Measurements from ENCODE around the gene EGR4. TPM values are rescaled to one million over a fixed set of nuclear protein-coding genes. Genes with fewer than 3 reads are reported as not detected.

Gene EGR4
- polyA plus RNA-seq, 1 of the 3 experiments (the other 2 are of a cell fraction) = 0.02 TPM

GRCh38 chr2:73266061-73266901 lies 27.1 kb downstream of the EGR4 start:
- H3K9ac ChIP-seq = no peak overlapping the region
- ChIA-PET POLR2A (no interaction called here), CTCF (interaction anchor here (0.7 to 1.5 kb wide), 2 partner anchors 11 to 380 kb away, joined by 3 read pairs; no protein-coding TSS in a partner anchor)
- H3K27ac ChIP-seq (ENCODE audit: low read depth in 2 of 2, low read length in 1 of 2) = no peak overlapping the region; a peak in 1 of 4 replicates
- H4K20me1 ChIP-seq (ENCODE audit: insufficient read depth) = no peaks in the 10 kb centered on the region
- no peak for DNase-seq
- H3K4me3 ChIP-seq (ENCODE audit: low read depth in 2 of 2, low read length in 1 of 2) = no peak overlapping the region
- no peaks in the 10 kb centered on the region; a peak in 1 of 4 replicates for H3K4me1 ChIP-seq (ENCODE audit: control insufficient read depth in 1 of 2, insufficient read depth in 2 of 2, low read depth in 1 of 2, low read length in 1 of 2)
- WGBS (ENCODE audit: low lambda C conversion rate) = 81% methylated on average over 21 of the region's 26 CpGs
- TF ChIP-seq ZBTB33 (IDR thresholded peaks at IDR 0.05; ENCODE audit: borderline replicate concordance, low read depth) = no peak
- no peak for TF ChIP-seq FOXJ3 (CRISPR knock-in tag; IDR thresholded peaks at IDR 0.05)
- no peaks in the 10 kb centered on the region for H3K9me2 ChIP-seq
- no peaks in the 10 kb centered on the region for H3K9me3 ChIP-seq
- no peaks in the 10 kb centered on the region for H3K36me3 ChIP-seq (replicated peaks in 1 of 2; ENCODE audit: control insufficient read depth in 1 of 2, insufficient read depth in 2 of 2, low read length in 1 of 2)
- no peak overlapping the region for H2AFZ ChIP-seq (ENCODE audit: low read depth)
- no peak overlapping the region for H3K4me2 ChIP-seq
- H3K27me3 ChIP-seq (ENCODE audit: insufficient read depth) = no peaks in the 10 kb centered on the region
- H3K79me2 ChIP-seq (ENCODE audit: insufficient read depth) = no peaks in the 10 kb centered on the region
- H3F3A ChIP-seq (replicated peaks; ENCODE audit: insufficient read depth) = no peaks in the 10 kb centered on the region

GRCh38 chr2:73265298-73266060 lies 27.9 kb downstream of the EGR4 start:
- no peaks in the 10 kb centered on the region for H3K36me3 ChIP-seq (replicated peaks in 1 of 2; ENCODE audit: control insufficient read depth in 1 of 2, insufficient read depth in 2 of 2, low read length in 1 of 2)
- TF ChIP-seq FOSL2 (IDR thresholded peaks at IDR 0.05; ENCODE audit: borderline replicate concordance, low read depth) = no peak
- TF ChIP-seq TEAD4 (IDR thresholded peaks at IDR 0.05; ENCODE audit: borderline replicate concordance, insufficient read depth) = no peak
- TF ChIP-seq YY1 (IDR thresholded peaks at IDR 0.05; ENCODE audit: low read depth) = no peak
- no peak for TF ChIP-seq SIN3A (IDR thresholded peaks at IDR 0.05; ENCODE audit: borderline replicate concordance, low read depth, low read length)
- TF ChIP-seq GATA2 (CRISPR knock-in tag; IDR thresholded peaks at IDR 0.05) = no peak
- TF ChIP-seq NRF1 (IDR thresholded peaks at IDR 0.05; ENCODE audit: low read depth, low read length) = no peak
- TF ChIP-seq MAX (IDR thresholded peaks at IDR 0.05; ENCODE audit: low read depth) = no peak
- no peak for TF ChIP-seq EZH2phosphoT487 (IDR thresholded peaks at IDR 0.05; ENCODE audit: borderline replicate concordance, low read depth)
- no peak for TF ChIP-seq CHD2 (IDR thresholded peaks at IDR 0.05; ENCODE audit: low read length, partially characterized antibody)
- TF ChIP-seq RXRA (IDR thresholded peaks at IDR 0.05; ENCODE audit: borderline replicate concordance, low read depth) = no peak
- TF ChIP-seq MEF2A (IDR thresholded peaks at IDR 0.05; ENCODE audit: borderline replicate concordance, low read depth) = no peak
- no peak for TF ChIP-seq RCOR1 (IDR thresholded peaks at IDR 0.05; ENCODE audit: low read length)
- no peak for TF ChIP-seq GABPA (IDR thresholded peaks at IDR 0.05; ENCODE audit: low read depth)
- TF ChIP-seq JUND (IDR thresholded peaks at IDR 0.05) = no peak
- TF ChIP-seq RFX5 (IDR thresholded peaks at IDR 0.05; ENCODE audit: low read length) = no peak
- no peak for TF ChIP-seq MXI1 (IDR thresholded peaks at IDR 0.05; ENCODE audit: low read depth, low read length)
- TF ChIP-seq TCF12 (IDR thresholded peaks at IDR 0.05) = no peak
- no peak overlapping the region for H2AFZ ChIP-seq (ENCODE audit: low read depth)
- H3K4me3 ChIP-seq (ENCODE audit: low read depth in 2 of 2, low read length in 1 of 2) = no peak overlapping the region
- no peaks in the 10 kb centered on the region for H3K27me3 ChIP-seq (ENCODE audit: insufficient read depth)
- CTCF ChIA-PET = interaction anchor here (0.7 to 1.5 kb wide), 2 partner anchors 10 to 379 kb away, joined by 3 read pairs; no protein-coding TSS in a partner anchor
- H3K4me2 ChIP-seq = no peak overlapping the region
- no peak for DNase-seq
- H3K27ac ChIP-seq (ENCODE audit: low read depth in 2 of 2, low read length in 1 of 2) = no peak overlapping the region; a peak in 1 of 4 replicates
- H3K9ac ChIP-seq = no peak overlapping the region
- WGBS (ENCODE audit: low lambda C conversion rate) = 91% methylated on average over 24 of the region's 28 CpGs
- H3K9me2 ChIP-seq = no peaks in the 10 kb centered on the region
- no peaks in the 10 kb centered on the region for H3K9me3 ChIP-seq
- H4K20me1 ChIP-seq (ENCODE audit: insufficient read depth) = no peaks in the 10 kb centered on the region
- H3F3A ChIP-seq (replicated peaks; ENCODE audit: insufficient read depth) = no peaks in the 10 kb centered on the region
- H3K4me1 ChIP-seq (ENCODE audit: control insufficient read depth in 1 of 2, insufficient read depth in 2 of 2, low read depth in 1 of 2, low read length in 1 of 2) = no peaks in the 10 kb centered on the region; a peak in 1 of 4 replicates
- POLR2A ChIA-PET = no interaction called here
- H3K79me2 ChIP-seq (ENCODE audit: insufficient read depth) = no peaks in the 10 kb centered on the region
